ENCODE results near the gene TWF2. TPM values are rescaled to one million over a fixed set of nuclear protein-coding genes. Genes with fewer than 3 reads are reported as not detected.
A peak's percentile ranks its signal among the peaks of the same experiment; 100 is the strongest.

The TWF2 gene
- total and polyA plus RNA-seq, 9 of the 15 experiments (the other 6 are each of a cell fraction or from before 2014, with no cell fraction given) = 0.11 to 61.9 (median 29.7) TPM

DNA sequence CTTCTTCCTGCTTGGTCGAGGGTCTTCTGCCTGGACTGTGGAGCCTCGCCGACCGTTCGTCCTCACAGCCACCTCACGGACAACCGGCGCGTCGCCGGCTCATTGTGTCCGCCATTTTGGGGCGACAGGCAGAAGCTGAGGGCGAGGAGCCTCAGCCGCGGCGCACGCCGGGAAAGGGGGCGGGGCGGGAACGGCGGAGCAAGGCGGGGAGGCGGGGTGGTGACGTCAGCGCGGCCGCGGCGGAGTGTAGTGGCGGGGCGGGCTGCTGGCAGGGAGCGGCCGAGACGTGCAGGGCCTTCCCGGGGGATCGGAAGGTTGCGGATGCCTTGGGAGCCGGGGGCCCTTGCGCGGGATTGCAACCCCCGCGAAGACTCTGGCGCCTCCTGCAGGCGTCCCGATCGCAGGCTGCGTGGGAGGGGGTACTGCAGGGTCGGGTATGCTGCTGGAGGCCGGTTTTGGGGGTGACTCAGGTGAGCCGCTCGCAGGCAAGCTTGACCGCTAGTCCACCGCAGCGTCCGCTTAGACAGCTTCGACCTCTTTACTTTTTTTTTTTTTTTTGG lies 39.6 kb upstream of the TWF2 start, which contains the start of gene WDR82 (continued):
- TF ChIP-seq RBBP5 (IDR thresholded peaks at IDR 0.05; ENCODE audit: borderline replicate concordance, insufficient read depth, low read length, poor library complexity, severe bottlenecking) (no peak), ATF1 (CRISPR knock-in tag; IDR thresholded peaks at IDR 0.05) (no peak), ATF1 (tag; IDR thresholded peaks at IDR 0.05) (peak; percentile 72), KDM4B (IDR thresholded peaks at IDR 0.05; ENCODE audit: borderline replicate concordance in 2 of 2, low read depth in 1 of 2) (no peak), JUNB (CRISPR knock-in tag; conservative IDR thresholded peaks at IDR 0.05) (no peak), SNRNP70 (optimal IDR thresholded peaks at IDR 0.05; ENCODE audit: low read depth, low read length) (no peak), GTF2E2 (tag; IDR thresholded peaks at IDR 0.05) (peak; percentile 84; the same call in 1 of the 2 replicates), NFIC (IDR thresholded peaks at IDR 0.05) (peak; percentile 34; the same call in 1 of the 2 replicates), ZNF79 (CRISPR knock-in tag; IDR thresholded peaks at IDR 0.05; ENCODE audit: low read depth) (no peak), ARID2 (IDR thresholded peaks at IDR 0.05) (no peak), HDAC1 (IDR thresholded peaks at IDR 0.05) (peak in 1 of 2 experiments; percentile 30; a peak in 1 of 4 replicates), TOE1 (IDR thresholded peaks at IDR 0.05; ENCODE audit: borderline replicate concordance) (peak; percentile 34; the same call in 1 of the 2 replicates), TOE1 (CRISPR knock-in tag; IDR thresholded peaks at IDR 0.05; ENCODE audit: borderline replicate concordance, low read depth) (no peak), MEF2D (tag; conservative IDR thresholded peaks at IDR 0.05; ENCODE audit: low read depth) (no peak), NFIX (CRISPR knock-in tag; IDR thresholded peaks at IDR 0.05; ENCODE audit: low read depth) (no peak), ZNF830 (CRISPR knock-in tag; IDR thresholded peaks at IDR 0.05) (no peak), GATAD2B (IDR thresholded peaks at IDR 0.05; ENCODE audit: borderline replicate concordance) (no peak)
- TF ChIP-seq, protein P1, sequence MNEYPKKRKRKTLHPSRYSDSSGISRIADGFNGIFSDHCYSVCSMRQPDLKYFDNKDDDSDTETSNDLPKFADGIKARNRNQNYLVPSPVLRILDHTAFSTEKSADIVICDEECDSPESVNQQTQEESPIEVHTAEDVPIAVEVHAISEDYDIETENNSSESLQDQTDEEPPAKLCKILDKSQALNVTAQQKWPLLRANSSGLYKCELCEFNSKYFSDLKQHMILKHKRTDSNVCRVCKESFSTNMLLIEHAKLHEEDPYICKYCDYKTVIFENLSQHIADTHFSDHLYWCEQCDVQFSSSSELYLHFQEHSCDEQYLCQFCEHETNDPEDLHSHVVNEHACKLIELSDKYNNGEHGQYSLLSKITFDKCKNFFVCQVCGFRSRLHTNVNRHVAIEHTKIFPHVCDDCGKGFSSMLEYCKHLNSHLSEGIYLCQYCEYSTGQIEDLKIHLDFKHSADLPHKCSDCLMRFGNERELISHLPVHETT (CRISPR knock-in tag; conservative IDR thresholded peaks at IDR 0.05 in 1 of 2, IDR thresholded peaks at IDR 0.05 in 1 of 2) = peak in 1 of 2 experiments; percentile 70; a peak in 1 of 4 replicates
- TF ChIP-seq, protein P2, sequence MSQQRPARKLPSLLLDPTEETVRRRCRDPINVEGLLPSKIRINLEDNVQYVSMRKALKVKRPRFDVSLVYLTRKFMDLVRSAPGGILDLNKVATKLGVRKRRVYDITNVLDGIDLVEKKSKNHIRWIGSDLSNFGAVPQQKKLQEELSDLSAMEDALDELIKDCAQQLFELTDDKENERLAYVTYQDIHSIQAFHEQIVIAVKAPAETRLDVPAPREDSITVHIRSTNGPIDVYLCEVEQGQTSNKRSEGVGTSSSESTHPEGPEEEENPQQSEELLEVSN (IDR thresholded peaks at IDR 0.05; ENCODE audit: borderline replicate concordance in 1 of 2, extremely low read depth in 1 of 2, insufficient read depth in 1 of 2, insufficient read length in 1 of 2, low read depth in 1 of 2, low read length in 1 of 2, poor library complexity in 1 of 2, severe bottlenecking in 1 of 2) = peak in 1 of 2 experiments; percentile 13

Measured in K562 (cell line).